H1 (cell line): ENCODE measurements around the gene CCDC137. TPM values are rescaled to one million over a fixed set of nuclear protein-coding genes. Genes with fewer than 3 reads are reported as not detected.

Experiments used
- CTCF ChIA-PET: fragments of 300-600 bp; sonication (Branson Sonifier 250); formaldehyde crosslinking; loops from one replicate; lab custom pipeline; 2021; ENCODE audit not compliant: partially characterized antibody; lab: Charles Lee
- POLR2A ChIA-PET: fragments of 300-600 bp; sonication (Branson Sonifier 250); formaldehyde crosslinking; loops from one replicate; lab custom pipeline; 2021; ENCODE audit warnings: inconsistent platforms; ENCODE audit not compliant: partially characterized antibody; lab: Charles Lee
- DNase-seq, 2 experiments: peaks; one replicate each; pipeline versions ENCODE4 v3.0.0 to v3.0.0-alpha.2; 2010 to 2022; ENCODE audit warnings: low spot score in 2 of 2, low read depth in 1 of 2, mixed read lengths in 1 of 2
- FAIRE-seq: peaks from 2 replicates; lab custom pipeline; 2011; peaks lifted over from hg19 to GRCh38; lab: Jason Lieb, UNC
- H2AFZ ChIP-seq: 2 replicates; pipeline ENCODE4 v1.8.1; 2012; ENCODE audit warnings: low read length, inconsistent platforms
- H2AK5ac ChIP-seq: 2 replicates; pipeline ENCODE4 v1.6.1; 2013; ENCODE audit warnings: low read depth, low read length
- H2BK120ac ChIP-seq: replicated peaks from 2 replicates; pipeline ENCODE3; 2013; ENCODE audit warnings: low read depth, low read length, inconsistent platforms
- H2BK12ac ChIP-seq: 2 replicates; pipeline ENCODE4 v1.6.1; 2013; ENCODE audit warnings: low read depth, low read length
- H2BK15ac ChIP-seq: 2 replicates; pipeline ENCODE4 v1.6.1; 2013; ENCODE audit warnings: low read length
- H2BK20ac ChIP-seq: 2 replicates; pipeline ENCODE4 v1.6.1; 2013; ENCODE audit warnings: low read length
- H2BK5ac ChIP-seq: 2 replicates; pipeline ENCODE4 v1.6.1; 2013; ENCODE audit warnings: low read depth, low read length
- H3K14ac ChIP-seq: 2 replicates; pipeline ENCODE4 v1.6.1; 2013; ENCODE audit warnings: inconsistent platforms; ENCODE audit not compliant: insufficient read length
- H3K18ac ChIP-seq: 2 replicates; pipeline ENCODE4 v1.6.1; 2013; ENCODE audit warnings: low read length; ENCODE audit errors: extremely low read depth
- H3K23ac ChIP-seq: 2 replicates; pipeline ENCODE4 v1.6.1; 2013; ENCODE audit warnings: inconsistent platforms; ENCODE audit not compliant: insufficient read length
- H3K23me2 ChIP-seq: 2 replicates; pipeline ENCODE4 v1.6.1; 2013; ENCODE audit warnings: low read depth, low read length
- H3K27ac ChIP-seq: 2 replicates; pipeline ENCODE4 v1.6.1; 2011; ENCODE audit warnings: low read depth, low read length, inconsistent platforms
- H3K27me3 ChIP-seq, 4 experiments: replicated peaks in 1 of 4; 1 replicate in 1 of 4; 2 replicates in 3 of 4; pipeline versions ENCODE4 v1.6.1 to v1.8.1; 2011 to 2013; ENCODE audit warnings: low read length in 3 of 4, mild to moderate bottlenecking in 3 of 4, inconsistent platforms in 2 of 4, mixed read lengths in 2 of 4, moderate library complexity in 1 of 4; ENCODE audit not compliant: control insufficient read depth in 3 of 4, insufficient read depth in 3 of 4; ENCODE audit errors: extremely low read depth in 1 of 4
- H3K36me3 ChIP-seq, 4 experiments: 2 replicates each; pipeline versions ENCODE4 v1.6.1 to v1.8.1; 2011 to 2013; ENCODE audit warnings: mild to moderate bottlenecking in 4 of 4, low read length in 3 of 4, moderate library complexity in 2 of 4, control low read depth in 1 of 4, inconsistent platforms in 1 of 4; ENCODE audit not compliant: insufficient read depth in 4 of 4, control insufficient read depth in 2 of 4
- H3K4ac ChIP-seq: replicated peaks from 2 replicates; pipeline ENCODE3; 2013; ENCODE audit warnings: low read length, low read depth, mixed read lengths, inconsistent platforms; ENCODE audit not compliant: insufficient read length
- H3K4me1 ChIP-seq, 4 experiments: replicated peaks in 1 of 4; 1 replicate in 1 of 4; 2 replicates in 3 of 4; pipeline versions ENCODE4 v1.6.1 to v1.8.1; 2011 to 2013; ENCODE audit warnings: low read length in 3 of 4, inconsistent platforms in 2 of 4, mixed read lengths in 1 of 4; ENCODE audit not compliant: insufficient read depth in 4 of 4, control insufficient read depth in 3 of 4
- H3K4me2 ChIP-seq, 2 experiments: 2 replicates each; pipeline versions ENCODE4 v1.6.1 to v1.8.1; 2011 to 2013; ENCODE audit warnings: low read depth in 2 of 2, low read length in 2 of 2, control low read depth in 1 of 2, inconsistent platforms in 1 of 2, mild to moderate bottlenecking in 1 of 2; ENCODE audit not compliant: insufficient read depth in 1 of 2
- H3K4me3 ChIP-seq, 4 experiments: fragments of 200-600, 300-600 bp in 1 of 4; sonication (generic), shearing (Covaris generic), sonication (Bioruptor Twin) in 1 of 4; 2 replicates each; pipeline versions ENCODE4 v1.5.1 to v1.8.1; 2011 to 2016; ENCODE audit warnings: low read length in 4 of 4, low read depth in 3 of 4, control low read depth in 2 of 4, inconsistent platforms in 2 of 4, mild to moderate bottlenecking in 2 of 4, mixed read lengths in 1 of 4, moderate library complexity in 1 of 4; ENCODE audit not compliant: insufficient read depth in 2 of 4; ENCODE audit errors: extremely low read depth in 1 of 4
- H3K56ac ChIP-seq: replicated peaks from 2 replicates; pipeline ENCODE3; 2013; ENCODE audit warnings: low read depth, mild to moderate bottlenecking, mixed read lengths, low read length, inconsistent platforms; ENCODE audit not compliant: insufficient read length
- H3K79me1 ChIP-seq: 2 replicates; pipeline ENCODE4 v1.6.1; 2013; ENCODE audit warnings: low read depth, low read length, control low read depth
- H3K79me2 ChIP-seq, 2 experiments: 2 replicates each; pipeline versions ENCODE4 v1.6.1 to v1.8.1; 2012 to 2013; ENCODE audit warnings: low read length in 2 of 2, mild to moderate bottlenecking in 2 of 2, inconsistent platforms in 1 of 2; ENCODE audit not compliant: insufficient read depth in 2 of 2, control insufficient read depth in 1 of 2
- H3K9ac ChIP-seq, 4 experiments: replicated peaks in 1 of 4; 1 replicate in 1 of 4; 2 replicates in 3 of 4; pipeline versions ENCODE4 v1.6.1 to v1.8.1; 2011 to 2013; ENCODE audit warnings: low read depth in 3 of 4, low read length in 3 of 4, control low read depth in 2 of 4, mild to moderate bottlenecking in 2 of 4, moderate library complexity in 2 of 4, inconsistent platforms in 1 of 4; ENCODE audit errors: extremely low read depth in 1 of 4
- H3K9me3 ChIP-seq, 2 experiments: 2 replicates each; pipeline versions ENCODE4 v1.6.1 to v1.8.1; 2012 to 2013; ENCODE audit warnings: mild to moderate bottlenecking in 2 of 2, moderate library complexity in 2 of 2, control low read depth in 1 of 2, inconsistent platforms in 1 of 2, low read depth in 1 of 2, low read length in 1 of 2, mixed read lengths in 1 of 2; ENCODE audit not compliant: insufficient read depth in 2 of 2
- H4K20me1 ChIP-seq, 2 experiments: replicated peaks in 1 of 2; 2 replicates each; pipeline versions ENCODE3 to v1.8.1; 2011 to 2013; ENCODE audit warnings: inconsistent platforms in 2 of 2, low read length in 2 of 2, mild to moderate bottlenecking in 1 of 2; ENCODE audit not compliant: insufficient read depth in 2 of 2, control insufficient read depth in 1 of 2
- H4K5ac ChIP-seq: 2 replicates; pipeline ENCODE4 v1.6.1; 2013; ENCODE audit warnings: low read length, low read depth, mixed read lengths, inconsistent platforms; ENCODE audit not compliant: insufficient read length
- H4K8ac ChIP-seq: 2 replicates; pipeline ENCODE4 v1.8.0; 2013; ENCODE audit warnings: mild to moderate bottlenecking, moderate library complexity, low read length, inconsistent platforms; ENCODE audit not compliant: insufficient read depth; ENCODE audit errors: extremely low read depth
- H4K91ac ChIP-seq: replicated peaks from 2 replicates; pipeline ENCODE3; 2013; ENCODE audit warnings: low read length, mixed read lengths, inconsistent platforms; ENCODE audit not compliant: insufficient read length
- BCL11A ChIP-seq, 2 experiments: IDR thresholded peaks; one replicate each; pipeline ENCODE4 v1.6.1; 2011; ENCODE audit warnings: low read depth in 2 of 2, low read length in 2 of 2, mild to moderate bottlenecking in 2 of 2
- CBX5 ChIP-seq: fragments of 300-800, 300-1000 bp; sonication (generic); IDR thresholded peaks from 2 replicates; pipeline ENCODE4 v1.7.1; 2016; ENCODE audit warnings: antibody characterized with exemption, low read length, low read depth
- CEBPB ChIP-seq: IDR thresholded peaks from 2 replicates; pipeline ENCODE4 v1.6.1; 2012; ENCODE audit warnings: low read depth, low read length
- CREB1 ChIP-seq: IDR thresholded peaks from 2 replicates; pipeline ENCODE4 v1.6.1; 2012; ENCODE audit warnings: inconsistent platforms
- EP300 ChIP-seq, 2 experiments: IDR thresholded peaks; 1 replicate in 1 of 2; 2 replicates in 1 of 2; pipeline ENCODE4 v1.6.1; 2011 to 2012; ENCODE audit warnings: low read depth in 2 of 2, low read length in 2 of 2, mild to moderate bottlenecking in 2 of 2, borderline replicate concordance in 1 of 2, inconsistent platforms in 1 of 2, moderate library complexity in 1 of 2
- FOSL1 ChIP-seq: IDR thresholded peaks from 2 replicates; pipeline ENCODE4 v1.6.1; 2011; ENCODE audit warnings: mild to moderate bottlenecking, low read depth, low read length, moderate library complexity; ENCODE audit not compliant: insufficient read depth
- JUND ChIP-seq: IDR thresholded peaks from 2 replicates; pipeline ENCODE4 v1.6.1; 2011; ENCODE audit warnings: mild to moderate bottlenecking, improper control_type of control experiment, low read length
- MAFK ChIP-seq: IDR thresholded peaks from 2 replicates; pipeline ENCODE4 v1.6.1; 2012; ENCODE audit warnings: low read depth, mild to moderate bottlenecking, improper control_type of control experiment, low read length
- NANOG ChIP-seq: IDR thresholded peaks from 2 replicates; pipeline ENCODE4 v1.6.1; 2011; ENCODE audit warnings: low read length, low read depth, mild to moderate bottlenecking, inconsistent platforms; ENCODE audit not compliant: insufficient read depth, poor library complexity, severe bottlenecking
- NRF1 ChIP-seq: IDR thresholded peaks from 2 replicates; pipeline ENCODE4 v1.6.1; 2011; ENCODE audit warnings: mild to moderate bottlenecking, low read depth, low read length, improper control_type of control experiment
- SIN3A ChIP-seq, 2 experiments: IDR thresholded peaks in 1 of 2; conservative IDR thresholded peaks in 1 of 2; 2 replicates each; pipeline ENCODE4 v1.6.1; 2011 to 2012; ENCODE audit warnings: low read length in 2 of 2, improper control_type of control experiment in 1 of 2, low read depth in 1 of 2, mild to moderate bottlenecking in 1 of 2
- SP4 ChIP-seq: IDR thresholded peaks from 2 replicates; pipeline ENCODE4 v1.6.1; 2012; ENCODE audit warnings: low read length, inconsistent platforms
- WGBS, 2 experiments: shearing (Covaris generic) in 1 of 2; methylation state at CpG; one replicate each; pipeline versions ENCODE4 v1.1.6 to v1.1.7; 2013 to 2015; ENCODE audit warnings: low lambda C conversion rate in 2 of 2, mixed read lengths in 2 of 2, inconsistent platforms in 1 of 2, low coverage in 1 of 2, missing lambda C conversion rate in 1 of 2; ENCODE audit not compliant: insufficient replicate concordance in 2 of 2, insufficient coverage in 1 of 2, insufficient read length in 1 of 2; ENCODE audit errors: extremely low coverage in 1 of 2, missing lambda C conversion rate in 1 of 2; 5-methylcytosine and 5-hydroxymethylcytosine counted together
- polyA plus RNA-seq, 7 experiments: library from polyadenylated mRNA; depleted of rRNA in 3 of 7; stranded (reverse) in 5 of 7; unstranded in 2 of 7; fragments of >200 nt in 5 of 7; fragments of 200-250 nt in 2 of 7; gene quantifications; 1 replicate in 5 of 7; 2 replicates in 1 of 7; 4 replicates in 1 of 7; pipeline versions ENCODE4 v1.2.1 to v1.2.3, GENCODE V29; 2011 to 2013; ENCODE audit warnings: missing spikeins in 2 of 7, mixed read lengths in 2 of 7
- total RNA-seq: library from RNA; stranded (reverse); fragmentation: NEBNext Ultra II Directional; extraction: Animal tissue kit (Norgen Biotek cat#: 25700); gene quantifications from 2 replicates; pipeline ENCODE4 v1.2.1, GENCODE V29; 2021

The CCDC137 gene
- total and polyA plus RNA-seq, 2 of the 8 experiments (the other 6 are each of a cell fraction or from before 2014, with no cell fraction given): 17.6 to 38.6 TPM

GRCh38 chr17:81660441-81660840 is 6.1 kb upstream of the CCDC137 start:
- no peak overlapping the region for H2BK12ac ChIP-seq
- H3K9ac ChIP-seq: no peak overlapping the region
- peaks cover 0 to 2% of the 10 kb centered on the region in 2 experiments; a peak in 1 of 4 replicates for H3K79me2 ChIP-seq
- no peak overlapping the region for H2BK15ac ChIP-seq
- DNase-seq: no peak
- no peaks in the 10 kb centered on the region; the same call in 1 of the 2 replicates for H3K23me2 ChIP-seq
- no peak overlapping the region for H3K56ac ChIP-seq
- no peak overlapping the region for H2BK120ac ChIP-seq
- ChIA-PET CTCF (interaction anchor here (0.7 to 1.2 kb wide), 4 partner anchors 11 to 22 kb away, joined by 3 read pairs; no protein-coding TSS in a partner anchor), POLR2A (interaction anchor here (1.0 to 2.1 kb wide), 7 partner anchors 10 to 42 kb away, joined by 3 to 8 read pairs (median 4); partner anchors contain the start of genes MRPL12, NPLOC4 and TSPAN10)
- H3K14ac ChIP-seq: no peak overlapping the region
- no peaks in the 10 kb centered on the region for H3K9me3 ChIP-seq
- H3K4me2 ChIP-seq: no peak overlapping the region
- no peak overlapping the region for H3K27ac ChIP-seq
- peaks cover under 1 to 5% (median 2%) of the 10 kb centered on the region in 4 experiments for H3K4me1 ChIP-seq
- no peak overlapping the region for H4K91ac ChIP-seq
- 92% methylated on average over 9 of the region's 9 CpGs; no CpG with 5 or more reads in 1 of the 2 experiments for WGBS, 2 experiments
- peaks cover 0 to 5% (median 0%) of the 10 kb centered on the region in 4 experiments; a peak in 1 of 8 replicates for H3K36me3 ChIP-seq
- H2BK5ac ChIP-seq: no peak overlapping the region
- peaks cover 4% of the 10 kb centered on the region; the same call in 1 of the 2 replicates for H3K79me1 ChIP-seq
- FAIRE-seq: no peak
- no peaks in the 10 kb centered on the region for H3K27me3 ChIP-seq
- no peak overlapping the region for H3K18ac ChIP-seq
- no peak overlapping the region for H3K23ac ChIP-seq
- H2AK5ac ChIP-seq: no peak overlapping the region
- no peak overlapping the region for H3K4ac ChIP-seq
- no peak overlapping the region for H2BK20ac ChIP-seq
- no peak overlapping the region for H4K8ac ChIP-seq
- no peak overlapping the region for H2AFZ ChIP-seq
- H3K4me3 ChIP-seq: no peak overlapping the region
- H4K20me1 ChIP-seq: no peaks in the 10 kb centered on the region
- H4K5ac ChIP-seq: no peak overlapping the region
- no peak for TF ChIP-seq CEBPB
- no peak for TF ChIP-seq CREB1
- no peak for TF ChIP-seq NRF1
- TF ChIP-seq EP300 (IDR thresholded peaks at IDR 0.05; ENCODE audit: borderline replicate concordance in 1 of 2, low read depth in 2 of 2, low read length in 2 of 2): no peak
- no peak for TF ChIP-seq SIN3A (conservative IDR thresholded peaks at IDR 0.05 in 1 of 2, IDR thresholded peaks at IDR 0.05 in 1 of 2; ENCODE audit: low read depth in 1 of 2, low read length in 2 of 2)
- no peak for TF ChIP-seq JUND
- no peak for TF ChIP-seq SP4
- no peak for TF ChIP-seq NANOG
- no peak for TF ChIP-seq MAFK
- no peak for TF ChIP-seq CBX5
- TF ChIP-seq FOSL1: no peak
- no peak for TF ChIP-seq BCL11A (IDR thresholded peaks at IDR 0.05; ENCODE audit: low read depth in 2 of 2, low read length in 2 of 2)
